Measurements from ENCODE around the gene CNTN5. TPM values are rescaled to one million over a fixed set of nuclear protein-coding genes. Genes with fewer than 3 reads are reported as not detected.
"Not testable (repeated sequence)": the region's sequence is repeated elsewhere in the genome, so short reads cannot be mapped to it uniquely, and the experiment has no call there.

Gene CNTN5
- total RNA-seq: not detected
- long read RNA-seq: 0 reads

- intact Hi-C loops (cut with micrococcal nuclease): no loop called here
- ATAC-seq (peak; percentile 89), DNase-seq (peak; percentile 64)
Observed at GRCh38 chr11:99020352-99021225, at the start of gene CNTN5. Gene CNTN5 (plus strand): TSS chr11:99020949.

GRCh38 chr11:98979205-98979604 is 41.5 kb upstream of the CNTN5 start:
- ATAC-seq (no peak), DNase-seq (no peak)
- intact Hi-C loops (cut with micrococcal nuclease): no loop called here

GRCh38 chr11:99015634-99016454 is 4.9 kb upstream of the CNTN5 start:
- ATAC-seq: no peak
- intact Hi-C loops (cut with micrococcal nuclease): no loop called here
- DNase-seq: no peak

- DNase-seq: no peak
- no peak for ATAC-seq
- intact Hi-C loops (cut with micrococcal nuclease): no loop called here
Observed at GRCh38 chr11:99019696-99020095, 1.1 kb upstream of the CNTN5 start.

- ATAC-seq (no peak), DNase-seq (no peak)
- intact Hi-C loops (cut with micrococcal nuclease): no loop called here
Observed at GRCh38 chr11:99037057-99037456, 16.3 kb downstream of the CNTN5 start.

GRCh38 chr11:99063331-99063730 is 42.6 kb downstream of the CNTN5 start:
- ATAC-seq (no peak), DNase-seq (no peak)

GRCh38 chr11:99065121-99065520 is 44.4 kb downstream of the CNTN5 start:
- DNase-seq: no peak
- ATAC-seq: no peak
- intact Hi-C loops (cut with micrococcal nuclease): no loop called here

More at GRCh38 chr11:99063331-99063730, 42.6 kb downstream of the CNTN5 start:
- intact Hi-C loops (cut with micrococcal nuclease): no loop called here

- intact Hi-C loops (cut with micrococcal nuclease): no loop called here
- DNase-seq (no peak), ATAC-seq (no peak)
Observed at GRCh38 chr11:99066618-99067317, 46.0 kb downstream of the CNTN5 start.

GRCh38 chr11:99068832-99069231 is 48.1 kb downstream of the CNTN5 start:
- DNase-seq: no peak
- no peak for ATAC-seq
- intact Hi-C loops (cut with micrococcal nuclease): no loop called here

- ATAC-seq (peak; percentile 43), DNase-seq (no peak)
- intact Hi-C loops (cut with micrococcal nuclease): no loop called here
Observed at GRCh38 chr11:99069856-99070444, 49.2 kb downstream of the CNTN5 start.

- intact Hi-C loops (cut with micrococcal nuclease): no loop called here
- DNase-seq (no peak), ATAC-seq (no peak)
Observed at GRCh38 chr11:99079576-99079975, 58.8 kb downstream of the CNTN5 start.

- intact Hi-C loops (cut with micrococcal nuclease): no loop called here
- ATAC-seq (no peak), DNase-seq (no peak)
Observed at GRCh38 chr11:99080154-99080553, 59.4 kb downstream of the CNTN5 start.

- ATAC-seq (no peak), DNase-seq (no peak)
- intact Hi-C loops (cut with micrococcal nuclease): no loop called here
Observed at GRCh38 chr11:99098258-99098657, 77.5 kb downstream of the CNTN5 start.

GRCh38 chr11:99098751-99099150 is 78.0 kb downstream of the CNTN5 start:
- DNase-seq: no peak
- ATAC-seq: no peak
- intact Hi-C loops (cut with micrococcal nuclease): no loop called here

GRCh38 chr11:99117603-99118002 is 96.9 kb downstream of the CNTN5 start:
- intact Hi-C loops (cut with micrococcal nuclease): no loop called here

GRCh38 chr11:99133862-99134261 is 113.1 kb downstream of the CNTN5 start:
- intact Hi-C loops (cut with micrococcal nuclease); ATAC-seq; DNase-seq: not testable (repeated sequence)

More at GRCh38 chr11:99117603-99118002, 96.9 kb downstream of the CNTN5 start:
- ATAC-seq (no peak), DNase-seq (no peak)

- ATAC-seq (no peak), DNase-seq (no peak)
- intact Hi-C loops (cut with micrococcal nuclease): no loop called here
Observed at GRCh38 chr11:99135508-99135907, 114.8 kb downstream of the CNTN5 start.

- no peak for DNase-seq
- ATAC-seq: no peak
- intact Hi-C loops (cut with micrococcal nuclease): no loop called here
Observed at GRCh38 chr11:99142237-99142636, 121.5 kb downstream of the CNTN5 start.

- intact Hi-C loops (cut with micrococcal nuclease): no loop called here
- ATAC-seq (no peak), DNase-seq (no peak)
Observed at GRCh38 chr11:99148352-99148751, 127.6 kb downstream of the CNTN5 start.

All from left ventricle myocardium superior (tissue), 1 donor.